ENCODE data around the gene NEDD4L.
"Not testable (repeated sequence)": the region's sequence is repeated elsewhere in the genome, so short reads cannot be mapped to it uniquely, and the experiment has no call there.

NEDD4L gene

GRCh38 chr18:58043491-58044369, at the start of gene NEDD4L:
Gene NEDD4L, plus strand, starts transcription at chr18:58044226. Its CDS starts 435 bp downstream, at chr18:58044661.
- DNase-seq (ENCODE audit: extremely low read depth in 1 of 2, low read depth in 1 of 2), result peak; percentile 67 to 75

- DNase-seq (ENCODE audit: extremely low read depth in 1 of 2, low read depth in 1 of 2), result no peak
Measured at GRCh38 chr18:57995331-57995730, 48.7 kb upstream of the NEDD4L start.

- not testable (repeated sequence) for DNase-seq (ENCODE audit: extremely low read depth in 1 of 2, low read depth in 1 of 2)
Measured at GRCh38 chr18:57996894-57997293, 47.1 kb upstream of the NEDD4L start.

- DNase-seq (ENCODE audit: extremely low read depth in 1 of 2, low read depth in 1 of 2), result no peak
Measured at GRCh38 chr18:57997820-57998219, 46.2 kb upstream of the NEDD4L start.

GRCh38 chr18:57998461-57998860, 45.6 kb upstream of the NEDD4L start:
- no peak for DNase-seq (ENCODE audit: extremely low read depth in 1 of 2, low read depth in 1 of 2)

- DNase-seq (ENCODE audit: extremely low read depth in 1 of 2, low read depth in 1 of 2), result no peak
Measured at GRCh38 chr18:58004317-58004716, 39.7 kb upstream of the NEDD4L start.

GRCh38 chr18:58005011-58005410, 39.0 kb upstream of the NEDD4L start:
- no peak for DNase-seq (ENCODE audit: extremely low read depth in 1 of 2, low read depth in 1 of 2)

- DNase-seq (ENCODE audit: extremely low read depth in 1 of 2, low read depth in 1 of 2), result no peak
Measured at GRCh38 chr18:58005885-58006523, 38.0 kb upstream of the NEDD4L start.

- no peak for DNase-seq (ENCODE audit: extremely low read depth in 1 of 2, low read depth in 1 of 2)
Measured at GRCh38 chr18:58009166-58009565, 34.9 kb upstream of the NEDD4L start.

- no peak for DNase-seq (ENCODE audit: extremely low read depth in 1 of 2, low read depth in 1 of 2)
Measured at GRCh38 chr18:58010265-58010664, 33.8 kb upstream of the NEDD4L start.

- DNase-seq (ENCODE audit: extremely low read depth in 1 of 2, low read depth in 1 of 2), result no peak
Measured at GRCh38 chr18:58012356-58012755, 31.7 kb upstream of the NEDD4L start.

GRCh38 chr18:58013241-58014211, 30.5 kb upstream of the NEDD4L start:
- DNase-seq (ENCODE audit: extremely low read depth in 1 of 2, low read depth in 1 of 2), result no peak

GRCh38 chr18:58015065-58015780, 28.8 kb upstream of the NEDD4L start:
- DNase-seq (ENCODE audit: extremely low read depth in 1 of 2, low read depth in 1 of 2), result no peak

GRCh38 chr18:58017267-58017666, 26.8 kb upstream of the NEDD4L start:
- DNase-seq (ENCODE audit: extremely low read depth in 1 of 2, low read depth in 1 of 2), result no peak

- DNase-seq (ENCODE audit: extremely low read depth in 1 of 2, low read depth in 1 of 2), result no peak
Measured at GRCh38 chr18:58020567-58021107, 23.4 kb upstream of the NEDD4L start.

- no peak for DNase-seq (ENCODE audit: extremely low read depth in 1 of 2, low read depth in 1 of 2)
Measured at GRCh38 chr18:58021504-58021903, 22.5 kb upstream of the NEDD4L start.

GRCh38 chr18:58023108-58023507, 20.9 kb upstream of the NEDD4L start:
- DNase-seq (ENCODE audit: extremely low read depth in 1 of 2, low read depth in 1 of 2), result no peak

GRCh38 chr18:58024139-58024538, 19.9 kb upstream of the NEDD4L start:
- no peak for DNase-seq (ENCODE audit: extremely low read depth in 1 of 2, low read depth in 1 of 2)

- no peak for DNase-seq (ENCODE audit: extremely low read depth in 1 of 2, low read depth in 1 of 2)
Measured at GRCh38 chr18:58025205-58025604, 18.8 kb upstream of the NEDD4L start.

- DNase-seq (ENCODE audit: extremely low read depth in 1 of 2, low read depth in 1 of 2), result no peak
Measured at GRCh38 chr18:58025733-58026132, 18.3 kb upstream of the NEDD4L start.
